ENCODE results near the gene PCDHGC5. TPM values are rescaled to one million over a fixed set of nuclear protein-coding genes. Genes with fewer than 3 reads are reported as not detected.

The PCDHGC5 gene
- total RNA-seq, 1 donor from 2014 or later, result 1.3 TPM

GRCh38 chr5:141508798-141509611 is 20.1 kb downstream of the PCDHGC5 start:
- no peak for DNase-seq (ENCODE audit: low spot score, unreplicated experiment)
- peak overlapping the region; percentile 41 for H3K4me3 Mint-ChIP-seq (ENCODE audit: low read depth)
- no peaks in the 10 kb centered on the region for H3K27me3 Mint-ChIP-seq
- H3K36me3 Mint-ChIP-seq (ENCODE audit: insufficient read depth), result peaks cover 8% of the 10 kb centered on the region
- TF ChIP-seq, protein P1, sequence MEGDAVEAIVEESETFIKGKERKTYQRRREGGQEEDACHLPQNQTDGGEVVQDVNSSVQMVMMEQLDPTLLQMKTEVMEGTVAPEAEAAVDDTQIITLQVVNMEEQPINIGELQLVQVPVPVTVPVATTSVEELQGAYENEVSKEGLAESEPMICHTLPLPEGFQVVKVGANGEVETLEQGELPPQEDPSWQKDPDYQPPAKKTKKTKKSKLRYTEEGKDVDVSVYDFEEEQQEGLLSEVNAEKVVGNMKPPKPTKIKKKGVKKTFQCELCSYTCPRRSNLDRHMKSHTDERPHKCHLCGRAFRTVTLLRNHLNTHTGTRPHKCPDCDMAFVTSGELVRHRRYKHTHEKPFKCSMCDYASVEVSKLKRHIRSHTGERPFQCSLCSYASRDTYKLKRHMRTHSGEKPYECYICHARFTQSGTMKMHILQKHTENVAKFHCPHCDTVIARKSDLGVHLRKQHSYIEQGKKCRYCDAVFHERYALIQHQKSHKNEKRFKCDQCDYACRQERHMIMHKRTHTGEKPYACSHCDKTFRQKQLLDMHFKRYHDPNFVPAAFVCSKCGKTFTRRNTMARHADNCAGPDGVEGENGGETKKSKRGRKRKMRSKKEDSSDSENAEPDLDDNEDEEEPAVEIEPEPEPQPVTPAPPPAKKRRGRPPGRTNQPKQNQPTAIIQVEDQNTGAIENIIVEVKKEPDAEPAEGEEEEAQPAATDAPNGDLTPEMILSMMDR (IDR thresholded peaks at IDR 0.05; ENCODE audit: unreplicated experiment), result no peak
- no peak overlapping the region for H3K27ac Mint-ChIP-seq
- peaks cover 12% of the 10 kb centered on the region for H3K4me1 Mint-ChIP-seq (ENCODE audit: low read depth)
- H3K9me3 Mint-ChIP-seq (ENCODE audit: low read depth), result no peaks in the 10 kb centered on the region

- no peaks in the 10 kb centered on the region for H3K9me3 Mint-ChIP-seq (ENCODE audit: low read depth)
- no peaks in the 10 kb centered on the region for H3K27me3 Mint-ChIP-seq
- H3K4me3 Mint-ChIP-seq (ENCODE audit: low read depth), result no peak overlapping the region
- no peak overlapping the region for H3K27ac Mint-ChIP-seq
- TF ChIP-seq, protein P1 (IDR thresholded peaks at IDR 0.05; ENCODE audit: unreplicated experiment), result no peak
- DNase-seq (ENCODE audit: low spot score, unreplicated experiment), result no peak
- peaks cover 8% of the 10 kb centered on the region for H3K36me3 Mint-ChIP-seq (ENCODE audit: insufficient read depth)
- H3K4me1 Mint-ChIP-seq (ENCODE audit: low read depth), result peaks cover 16% of the 10 kb centered on the region
These were observed 21.3 kb downstream of the PCDHGC5 start for GRCh38 chr5:141510160-141510559.

DNA sequence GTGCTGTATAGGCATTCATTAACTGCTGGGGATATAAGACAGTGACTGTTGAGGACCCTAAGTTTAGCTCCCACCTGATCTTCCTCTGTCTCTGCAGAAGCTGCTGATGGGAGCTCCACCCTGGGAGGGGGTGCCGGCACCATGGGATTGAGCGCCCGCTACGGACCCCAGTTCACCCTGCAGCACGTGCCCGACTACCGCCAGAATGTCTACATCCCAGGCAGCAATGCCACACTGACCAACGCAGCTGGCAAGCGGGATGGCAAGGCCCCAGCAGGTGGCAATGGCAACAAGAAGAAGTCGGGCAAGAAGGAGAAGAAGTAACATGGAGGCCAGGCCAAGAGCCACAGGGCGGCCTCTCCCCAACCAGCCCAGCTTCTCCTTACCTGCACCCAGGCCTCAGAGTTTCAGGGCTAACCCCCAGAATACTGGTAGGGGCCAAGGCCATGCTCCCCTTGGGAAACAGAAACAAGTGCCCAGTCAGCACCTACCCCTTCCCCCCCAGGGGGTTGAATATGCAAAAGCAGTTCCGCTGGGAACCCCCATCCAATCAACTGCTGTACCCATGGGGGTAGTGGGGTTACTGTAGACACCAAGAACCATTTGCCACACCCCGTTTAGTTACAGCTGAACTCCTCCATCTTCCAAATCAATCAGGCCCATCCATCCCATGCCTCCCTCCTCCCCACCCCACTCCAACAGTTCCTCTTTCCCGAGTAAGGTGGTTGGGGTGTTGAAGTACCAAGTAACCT is 22.1 kb downstream of the PCDHGC5 start:
- Mint-ChIP-seq H3K36me3 (ENCODE audit: insufficient read depth) (peaks cover 8% of the 10 kb centered on the region), H3K27ac (no peak overlapping the region), H3K9me3 (ENCODE audit: low read depth) (no peaks in the 10 kb centered on the region), H3K4me1 (ENCODE audit: low read depth) (peaks cover 16% of the 10 kb centered on the region), H3K4me3 (ENCODE audit: low read depth) (no peak overlapping the region), H3K27me3 (no peaks in the 10 kb centered on the region)
- TF ChIP-seq, protein P1 (IDR thresholded peaks at IDR 0.05; ENCODE audit: unreplicated experiment), result no peak
- DNase-seq (ENCODE audit: low spot score, unreplicated experiment), result no peak

DNA sequence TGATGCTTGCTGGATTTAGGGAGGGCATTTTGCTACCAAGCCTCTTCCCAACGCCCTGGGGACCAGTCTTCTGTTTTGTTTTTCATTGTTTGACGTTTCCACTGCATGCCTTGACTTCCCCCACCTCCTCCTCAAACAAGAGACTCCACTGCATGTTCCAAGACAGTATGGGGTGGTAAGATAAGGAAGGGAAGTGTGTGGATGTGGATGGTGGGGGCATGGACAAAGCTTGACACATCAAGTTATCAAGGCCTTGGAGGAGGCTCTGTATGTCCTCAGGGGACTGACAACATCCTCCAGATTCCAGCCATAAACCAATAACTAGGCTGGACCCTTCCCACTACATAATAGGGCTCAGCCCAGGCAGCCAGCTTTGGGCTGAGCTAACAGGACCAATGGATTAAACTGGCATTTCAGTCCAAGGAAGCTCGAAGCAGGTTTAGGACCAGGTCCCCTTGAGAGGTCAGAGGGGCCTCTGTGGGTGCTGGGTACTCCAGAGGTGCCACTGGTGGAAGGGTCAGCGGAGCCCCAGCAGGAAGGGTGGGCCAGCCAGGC is 23.0 kb downstream of the PCDHGC5 start:
- H3K27me3 Mint-ChIP-seq, result no peaks in the 10 kb centered on the region
- no peak overlapping the region for H3K4me3 Mint-ChIP-seq (ENCODE audit: low read depth)
- peaks cover 11% of the 10 kb centered on the region for H3K36me3 Mint-ChIP-seq (ENCODE audit: insufficient read depth)
- no peaks in the 10 kb centered on the region for H3K9me3 Mint-ChIP-seq (ENCODE audit: low read depth)
- H3K27ac Mint-ChIP-seq, result no peak overlapping the region
- H3K4me1 Mint-ChIP-seq (ENCODE audit: low read depth), result peaks cover 16% of the 10 kb centered on the region
- no peak for DNase-seq (ENCODE audit: low spot score, unreplicated experiment)
- TF ChIP-seq, protein P1 (IDR thresholded peaks at IDR 0.05; ENCODE audit: unreplicated experiment), result no peak

GRCh38 chr5:141512390-141512910 is 23.6 kb downstream of the PCDHGC5 start:
- Mint-ChIP-seq H3K4me1 (ENCODE audit: low read depth) (peaks cover 16% of the 10 kb centered on the region), H3K4me3 (ENCODE audit: low read depth) (peak overlapping the region; percentile 93), H3K9me3 (ENCODE audit: low read depth) (no peaks in the 10 kb centered on the region), H3K36me3 (ENCODE audit: insufficient read depth) (peaks cover 11% of the 10 kb centered on the region), H3K27ac (peak overlapping the region; percentile 88), H3K27me3 (no peaks in the 10 kb centered on the region)
- peak; percentile 87 for DNase-seq (ENCODE audit: low spot score, unreplicated experiment)
- TF ChIP-seq, protein P1 (IDR thresholded peaks at IDR 0.05; ENCODE audit: unreplicated experiment), result peak; percentile 94

Measured in progenitor cell of endocrine pancreas (in vitro differentiated cells).